PC-9 (cell line): ENCODE data around the gene DUSP2. TPM values are rescaled to one million over a fixed set of nuclear protein-coding genes. Genes with fewer than 3 reads are reported as not detected.

Experiments
- BruUV-seq: library from RNA; stranded (reverse); fragments of 400-500 nt; replicated peaks from 2 replicates; lab custom pipeline; 2021; lab: Mats Ljungman, UMichigan
- CTCF ChIA-PET: fragments of 300-600 bp; sonication (Branson Sonifier 250); formaldehyde crosslinking; loops from one replicate; lab custom pipeline; 2022; ENCODE audit warnings: antibody characterized with exemption; lab: Charles Lee
- POLR2A ChIA-PET: fragments of 300-600 bp; sonication (Branson Sonifier 250); formaldehyde crosslinking; loops from one replicate; lab custom pipeline; 2022; ENCODE audit warnings: antibody characterized with exemption; ENCODE audit not compliant: unreplicated experiment; lab: Charles Lee
- DNase-seq, 2 experiments: peaks; one replicate each; pipeline versions ENCODE4 v3.0.0 to v3.0.0-alpha.2; 2015 to 2022; ENCODE audit warnings: mixed read lengths in 1 of 2
- H2AFZ ChIP-seq: fragments of 200-600 bp; sonication (generic); 2 replicates; pipeline ENCODE4 v1.8.1; 2017; ENCODE audit warnings: antibody characterized with exemption
- H3F3A ChIP-seq: fragments of 200-600 bp; sonication (generic); 2 replicates; pipeline ENCODE4 v1.8.1; 2017; ENCODE audit warnings: antibody characterized with exemption, mild to moderate bottlenecking, low read depth; ENCODE audit not compliant: insufficient read depth
- H3K27ac ChIP-seq: fragments of 200-600 bp; sonication (generic); 2 replicates; pipeline ENCODE4 v1.6.1; 2016; ENCODE audit warnings: mixed run types
- H3K27me3 ChIP-seq: fragments of 200-600 bp; sonication (generic); 2 replicates; pipeline ENCODE4 v1.6.1; 2016; ENCODE audit warnings: low read depth, mixed run types; ENCODE audit not compliant: insufficient read depth
- H3K36me3 ChIP-seq: fragments of 200-600 bp; sonication (generic); 2 replicates; pipeline ENCODE4 v1.6.1; 2016; ENCODE audit warnings: low read depth, mixed run types
- H3K4me1 ChIP-seq: fragments of 200-600 bp; sonication (generic); replicated peaks from 2 replicates; pipeline ENCODE4 v1.6.1; 2016; ENCODE audit warnings: mixed run types; ENCODE audit not compliant: insufficient read depth
- H3K4me2 ChIP-seq: fragments of 200-600 bp; sonication (generic); 2 replicates; pipeline ENCODE4 v1.6.1; 2017; ENCODE audit warnings: mixed run types
- H3K4me3 ChIP-seq: fragments of 200-600 bp; sonication (generic); 2 replicates; pipeline ENCODE4 v1.6.1; 2016; ENCODE audit warnings: mixed run types
- H3K79me2 ChIP-seq: fragments of 200-600 bp; sonication (generic); 2 replicates; pipeline ENCODE4 v1.6.1; 2017; ENCODE audit warnings: low read depth, mixed run types
- H3K9me2 ChIP-seq: fragments of 200-600 bp; sonication (generic); 2 replicates; pipeline ENCODE4 v1.8.1; 2017; ENCODE audit warnings: mild to moderate bottlenecking; ENCODE audit not compliant: insufficient read depth
- H3K9me3 ChIP-seq: fragments of 200-600 bp; sonication (generic); 2 replicates; pipeline ENCODE4 v1.8.1; 2016; ENCODE audit warnings: low read depth; ENCODE audit not compliant: insufficient read depth
- H4K20me1 ChIP-seq: fragments of 200-600 bp; sonication (generic); 2 replicates; pipeline ENCODE4 v1.8.1; 2017; ENCODE audit not compliant: insufficient read depth
- EZH2 ChIP-seq: fragments of 200-600 bp; sonication (generic); IDR thresholded peaks from 2 replicates; pipeline ENCODE4 v1.8.0; 2017; ENCODE audit warnings: antibody characterized with exemption, low read depth
- intact Hi-C: fragments of 100-400 bp; cut with micrococcal nuclease; formaldehyde crosslinking; loops from one replicate; pipeline ENCODE4 v1.10.0; 2022; ENCODE audit not compliant: unreplicated experiment
- total RNA-seq: library from RNA; stranded (reverse); gene quantifications from 2 replicates; pipeline ENCODE4 v1.2.3, GENCODE V29; 2021
- TF ChIP-seq, protein P1 (sequence below): fragments of 200-600 bp; sonication (generic); conservative IDR thresholded peaks from 2 replicates; pipeline ENCODE4 v1.6.1; 2017; ENCODE audit warnings: mixed run types, antibody characterized with exemption, mild to moderate bottlenecking, moderate library complexity

DUSP2 gene
- total RNA-seq, 1 experiment from 2014 or later: 4.0 TPM

DNA sequence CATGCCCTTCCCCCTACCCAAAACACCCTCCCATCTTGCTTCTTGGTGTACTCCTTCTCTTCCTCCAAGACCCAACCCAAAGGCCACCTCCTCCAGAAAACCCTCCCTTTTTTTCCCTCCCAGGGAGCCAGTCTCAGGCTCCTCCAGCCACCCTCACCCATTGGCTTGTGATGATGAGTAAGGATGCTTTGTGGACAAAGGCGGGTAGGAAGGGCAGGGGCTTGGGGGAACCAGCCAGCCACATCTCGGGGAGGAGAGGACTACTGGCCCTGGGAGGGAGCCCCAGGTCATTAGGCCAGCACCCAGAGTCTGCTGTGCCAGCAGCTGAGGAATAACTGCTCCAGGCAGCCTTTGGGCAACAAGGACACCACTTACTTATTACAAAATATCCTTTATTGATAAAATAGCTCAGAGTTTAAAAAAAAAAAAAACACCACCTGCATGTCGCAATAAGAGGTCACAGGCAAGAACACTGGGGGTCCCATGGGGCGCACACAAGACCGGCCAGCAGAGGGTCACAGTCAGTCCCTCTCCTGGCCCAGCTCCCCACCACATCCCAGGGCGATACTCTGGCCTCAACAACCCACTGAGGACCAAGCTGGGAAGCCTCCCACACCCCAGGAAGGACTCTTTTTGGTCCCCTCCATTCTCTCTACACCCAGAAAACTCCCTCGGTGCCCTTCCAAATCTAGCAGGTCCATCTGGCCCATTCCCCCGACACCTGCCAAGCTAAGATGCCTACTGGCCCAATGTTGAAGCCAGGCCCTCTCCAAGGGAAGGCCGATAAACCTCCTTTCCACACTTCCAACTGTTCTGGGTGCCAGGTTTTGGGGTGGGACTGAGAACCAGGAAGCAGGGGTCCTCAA lies 32.5 kb downstream of the DUSP2 start:
- Histone ChIP-seq H2AFZ (no peak overlapping the region), H3K4me3 (no peak overlapping the region), H3K36me3 (no peaks in the 10 kb centered on the region), H3K9me3 (no peaks in the 10 kb centered on the region), H4K20me1 (no peaks in the 10 kb centered on the region), H3K9me2 (no peaks in the 10 kb centered on the region), H3K27me3 (peaks cover 33% of the 10 kb centered on the region), H3K4me1 (peaks cover 5% of the 10 kb centered on the region; the same call in 1 of the 2 replicates), H3K4me2 (no peak overlapping the region), H3K79me2 (no peaks in the 10 kb centered on the region), H3K27ac (no peak overlapping the region), H3F3A (no peaks in the 10 kb centered on the region)
- POLR2A ChIA-PET: no interaction called here
- no peak for DNase-seq
- intact Hi-C loops: loop anchor here (5.0 kb wide), 1 partner anchor 35 kb away; no protein-coding TSS in a partner anchor
- TF ChIP-seq, protein P1, sequence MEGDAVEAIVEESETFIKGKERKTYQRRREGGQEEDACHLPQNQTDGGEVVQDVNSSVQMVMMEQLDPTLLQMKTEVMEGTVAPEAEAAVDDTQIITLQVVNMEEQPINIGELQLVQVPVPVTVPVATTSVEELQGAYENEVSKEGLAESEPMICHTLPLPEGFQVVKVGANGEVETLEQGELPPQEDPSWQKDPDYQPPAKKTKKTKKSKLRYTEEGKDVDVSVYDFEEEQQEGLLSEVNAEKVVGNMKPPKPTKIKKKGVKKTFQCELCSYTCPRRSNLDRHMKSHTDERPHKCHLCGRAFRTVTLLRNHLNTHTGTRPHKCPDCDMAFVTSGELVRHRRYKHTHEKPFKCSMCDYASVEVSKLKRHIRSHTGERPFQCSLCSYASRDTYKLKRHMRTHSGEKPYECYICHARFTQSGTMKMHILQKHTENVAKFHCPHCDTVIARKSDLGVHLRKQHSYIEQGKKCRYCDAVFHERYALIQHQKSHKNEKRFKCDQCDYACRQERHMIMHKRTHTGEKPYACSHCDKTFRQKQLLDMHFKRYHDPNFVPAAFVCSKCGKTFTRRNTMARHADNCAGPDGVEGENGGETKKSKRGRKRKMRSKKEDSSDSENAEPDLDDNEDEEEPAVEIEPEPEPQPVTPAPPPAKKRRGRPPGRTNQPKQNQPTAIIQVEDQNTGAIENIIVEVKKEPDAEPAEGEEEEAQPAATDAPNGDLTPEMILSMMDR: no peak
- TF ChIP-seq EZH2: no peak
- BruUV-seq: no TSS peak
- CTCF ChIA-PET: no interaction called here

DNA sequence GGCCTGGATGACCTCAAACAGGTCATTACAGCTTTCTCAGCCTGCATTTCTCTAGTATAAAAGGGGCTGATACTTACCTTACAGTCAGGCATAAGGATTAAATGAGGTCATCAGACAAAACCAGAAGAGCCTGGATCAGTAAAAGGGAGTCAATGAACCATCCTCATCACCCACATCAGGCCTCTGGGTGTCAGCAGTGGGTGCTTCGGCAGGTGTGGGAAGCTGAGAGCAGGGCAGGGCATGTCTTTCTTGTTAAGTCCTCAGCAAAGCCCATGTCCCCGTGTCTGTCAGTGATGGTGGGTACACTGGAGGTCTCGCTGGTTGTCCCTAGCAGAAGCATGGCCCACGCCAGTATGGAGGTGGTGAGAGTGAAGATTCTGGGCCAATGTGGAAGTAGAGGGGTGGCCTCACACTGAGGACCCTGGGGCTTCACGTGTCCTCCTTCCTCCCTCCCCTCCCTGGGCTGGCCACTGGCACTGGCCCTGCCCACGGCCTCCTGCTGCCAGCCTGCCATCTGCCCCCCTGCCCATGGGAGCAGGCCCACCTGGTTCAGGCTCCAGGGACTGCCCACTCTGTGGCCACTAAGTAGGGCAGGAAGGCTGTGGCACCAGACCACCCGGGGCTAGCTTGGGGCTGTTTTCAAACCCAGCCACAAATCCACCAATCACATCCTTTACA lies 33.3 kb downstream of the DUSP2 start:
- H3K9me3 ChIP-seq: no peaks in the 10 kb centered on the region
- H3K4me3 ChIP-seq: no peak overlapping the region
- TF ChIP-seq, protein P1: no peak
- TF ChIP-seq EZH2: no peak
- no peak for DNase-seq
- no TSS peak for BruUV-seq
- H4K20me1 ChIP-seq: no peaks in the 10 kb centered on the region
- no peaks in the 10 kb centered on the region for H3F3A ChIP-seq
- no peaks in the 10 kb centered on the region for H3K4me1 ChIP-seq
- H2AFZ ChIP-seq: no peak overlapping the region
- ChIA-PET CTCF (no interaction called here), POLR2A (no interaction called here)
- intact Hi-C loops: loop anchor here (5.0 kb wide), 1 partner anchor 35 kb away; no protein-coding TSS in a partner anchor
- no peak overlapping the region for H3K27ac ChIP-seq
- no peaks in the 10 kb centered on the region for H3K79me2 ChIP-seq
- H3K9me2 ChIP-seq: no peaks in the 10 kb centered on the region
- peaks cover 32% of the 10 kb centered on the region for H3K27me3 ChIP-seq
- no peak overlapping the region for H3K4me2 ChIP-seq
- no peaks in the 10 kb centered on the region for H3K36me3 ChIP-seq

DNA sequence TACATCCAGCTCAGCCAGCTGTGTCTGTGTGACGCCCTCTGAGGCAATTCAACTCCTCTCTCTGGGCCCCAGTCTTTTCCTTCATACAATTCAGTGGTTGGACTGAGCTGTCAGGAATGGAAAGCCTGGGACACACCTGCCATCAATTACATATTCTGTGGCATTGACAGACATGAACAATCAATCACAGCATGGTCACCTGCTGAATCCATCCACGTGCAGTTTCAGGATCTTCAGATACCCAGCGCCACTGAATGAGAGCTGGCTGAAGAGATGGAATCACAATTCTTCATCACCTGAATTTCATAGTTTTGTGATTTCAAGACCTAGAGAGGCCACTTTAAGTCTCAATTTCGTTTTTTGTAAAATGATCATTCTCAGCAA lies 34.0 kb downstream of the DUSP2 start:
- BruUV-seq: no TSS peak
- H3K4me2 ChIP-seq: no peak overlapping the region
- no peak overlapping the region for H3K4me3 ChIP-seq
- no peaks in the 10 kb centered on the region for H3F3A ChIP-seq
- H3K9me2 ChIP-seq: no peaks in the 10 kb centered on the region
- no peaks in the 10 kb centered on the region for H4K20me1 ChIP-seq
- no peaks in the 10 kb centered on the region for H3K4me1 ChIP-seq
- H3K79me2 ChIP-seq: no peaks in the 10 kb centered on the region
- H3K27me3 ChIP-seq: peaks cover 32% of the 10 kb centered on the region
- no peaks in the 10 kb centered on the region for H3K9me3 ChIP-seq
- intact Hi-C loops: loop anchor here (5.0 kb wide), 1 partner anchor 34 kb away; no protein-coding TSS in a partner anchor
- no peak overlapping the region for H3K27ac ChIP-seq
- ChIA-PET POLR2A (no interaction called here), CTCF (interaction anchor here (0.6 kb wide), 1 partner anchor 250 kb away, joined by 3 read pairs; no protein-coding TSS in a partner anchor)
- H3K36me3 ChIP-seq: no peaks in the 10 kb centered on the region
- no peak for DNase-seq
- TF ChIP-seq, protein P1: no peak
- TF ChIP-seq EZH2: no peak
- no peak overlapping the region for H2AFZ ChIP-seq
